ENCODE measurements around the gene CERCAM. TPM values are rescaled to one million over a fixed set of nuclear protein-coding genes. Genes with fewer than 3 reads are reported as not detected.
A peak's percentile ranks its signal among the peaks of the same experiment; 100 is the strongest.

Gene CERCAM
- total and polyA plus RNA-seq, 8 donors: 13.0 to 29.9 (median 18.8) TPM

- no peak overlapping the region for H3K4me3 ChIP-seq
- intact Hi-C loops (cut with DNase I): no loop called here
- peaks cover 0 to 36% (median 15%) of the 10 kb centered on the region in 3 donors for H3K36me3 ChIP-seq
- no peaks in the 10 kb centered on the region for H3K4me1 ChIP-seq
- no peaks in the 10 kb centered on the region for H3K27me3 ChIP-seq
- WGBS, 2 donors: 86 to 87% methylated on average over 11 of the region's 11 CpGs
- FAIRE-seq: no peak
- ATAC-seq: no peak
- no peak for DNase-seq
- H3K9me3 ChIP-seq: no peaks in the 10 kb centered on the region
- H3K27ac ChIP-seq: no peak overlapping the region
- TF ChIP-seq CTCF (IDR thresholded peaks at IDR 0.05): no peak
Observed at GRCh38 chr9:128390150-128390812, 30.4 kb upstream of the CERCAM start.

- H3K9me3 ChIP-seq: no peaks in the 10 kb centered on the region
- H3K27me3 ChIP-seq: no peaks in the 10 kb centered on the region
- H3K4me3 ChIP-seq: no peak overlapping the region
- no peak for ATAC-seq
- H3K4me1 ChIP-seq: no peaks in the 10 kb centered on the region
- no peak for DNase-seq
- intact Hi-C loops (cut with DNase I): no loop called here
- TF ChIP-seq CTCF (IDR thresholded peaks at IDR 0.05): no peak
- H3K36me3 ChIP-seq: peaks cover 0 to 36% (median 15%) of the 10 kb centered on the region in 3 donors
- FAIRE-seq: no peak
- H3K27ac ChIP-seq: no peak overlapping the region
- WGBS, 2 donors: 93 to 95% methylated on average over 8 of the region's 8 CpGs
Observed at GRCh38 chr9:128390813-128391711, 29.6 kb upstream of the CERCAM start.

- TF ChIP-seq CTCF (IDR thresholded peaks at IDR 0.05): no peak
- WGBS, 2 donors: 92 to 95% methylated on average over 21 of the region's 21 CpGs
Observed at GRCh38 chr9:128391956-128392301, 28.7 kb upstream of the CERCAM start.

GRCh38 chr9:128392302-128393144 lies 28.1 kb upstream of the CERCAM start:
- TF ChIP-seq CTCF (IDR thresholded peaks at IDR 0.05): no peak
- Histone ChIP-seq H3K4me1 (no peaks in the 10 kb centered on the region), H3K36me3 (peaks cover 0 to 30% (median 13%) of the 10 kb centered on the region in 3 donors), H3K27ac (no peak overlapping the region), H3K9me3 (no peaks in the 10 kb centered on the region), H3K27me3 (no peaks in the 10 kb centered on the region), H3K4me3 (no peak overlapping the region)
- DNase-seq: peak in 1 of 6 donors; percentile 62
- no peak for ATAC-seq
- WGBS, 2 donors: 89 to 90% methylated on average over 85 to 88 of the region's 88 CpGs
- no peak for FAIRE-seq
- intact Hi-C loops (cut with DNase I): no loop called here

More at GRCh38 chr9:128391956-128392301, 28.7 kb upstream of the CERCAM start:
- FAIRE-seq: no peak
- Histone ChIP-seq H3K27me3 (no peaks in the 10 kb centered on the region), H3K9me3 (no peaks in the 10 kb centered on the region), H3K36me3 (peaks cover 0 to 36% (median 15%) of the 10 kb centered on the region in 3 donors), H3K27ac (no peak overlapping the region), H3K4me3 (no peak overlapping the region), H3K4me1 (no peaks in the 10 kb centered on the region)
- no peak for DNase-seq
- ATAC-seq: no peak
- intact Hi-C loops (cut with DNase I): no loop called here

Measured in pancreas (tissue), 10 donors.